ENCODE results near the gene DNAH14.
"Not testable (repeated sequence)": the region's sequence is repeated elsewhere in the genome, so short reads cannot be mapped to it uniquely, and the experiment has no call there.

DNAH14 gene

GRCh38 chr1:225158291-225158690, 228.8 kb downstream of the DNAH14 start:
- no peak for DNase-seq

GRCh38 chr1:225159793-225160192, 230.3 kb downstream of the DNAH14 start:
- DNase-seq: no peak

- not testable (repeated sequence) for DNase-seq
Measured at GRCh38 chr1:225177409-225177808, 247.9 kb downstream of the DNAH14 start.

- DNase-seq: no peak
Measured at GRCh38 chr1:225179686-225180085, 250.2 kb downstream of the DNAH14 start.

- no peak for DNase-seq
Measured at GRCh38 chr1:225182716-225183115, 253.2 kb downstream of the DNAH14 start.

GRCh38 chr1:225191199-225191753, 261.8 kb downstream of the DNAH14 start:
- no peak for DNase-seq

- no peak for DNase-seq
Measured at GRCh38 chr1:225201447-225201846, 272.0 kb downstream of the DNAH14 start.

- DNase-seq: no peak
Measured at GRCh38 chr1:225207791-225208190, 278.3 kb downstream of the DNAH14 start.

GRCh38 chr1:225209153-225209552, 279.7 kb downstream of the DNAH14 start:
- DNase-seq: no peak

GRCh38 chr1:225210180-225210579, 280.7 kb downstream of the DNAH14 start:
- DNase-seq: not testable (repeated sequence)

GRCh38 chr1:225211694-225212442, 282.4 kb downstream of the DNAH14 start:
- DNase-seq: not testable (repeated sequence)

- DNase-seq: no peak
Measured at GRCh38 chr1:225224287-225224686, 294.8 kb downstream of the DNAH14 start.

- DNase-seq: no peak
Measured at GRCh38 chr1:225225681-225226080, 296.2 kb downstream of the DNAH14 start.

- no peak for DNase-seq
Measured at GRCh38 chr1:225228871-225229303, 299.4 kb downstream of the DNAH14 start.

- DNase-seq: not testable (repeated sequence)
Measured at GRCh38 chr1:225229429-225229828, 300.0 kb downstream of the DNAH14 start.

GRCh38 chr1:225230483-225230882, 301.0 kb downstream of the DNAH14 start:
- DNase-seq: no peak

- DNase-seq: not testable (repeated sequence)
Measured at GRCh38 chr1:225232930-225233329, 303.5 kb downstream of the DNAH14 start.

GRCh38 chr1:225242611-225243010, 313.1 kb downstream of the DNAH14 start:
- no peak for DNase-seq

GRCh38 chr1:225250432-225250831, 321.0 kb downstream of the DNAH14 start:
- DNase-seq: no peak

- no peak for DNase-seq
Measured at GRCh38 chr1:225253173-225253572, 323.7 kb downstream of the DNAH14 start.

- DNase-seq: no peak
Measured at GRCh38 chr1:225253784-225254183, 324.3 kb downstream of the DNAH14 start.

- DNase-seq: no peak
Measured at GRCh38 chr1:225254676-225255075, 325.2 kb downstream of the DNAH14 start.

- no peak for DNase-seq
Measured at GRCh38 chr1:225257081-225257480, 327.6 kb downstream of the DNAH14 start.

GRCh38 chr1:225258811-225259210, 329.3 kb downstream of the DNAH14 start:
- DNase-seq: no peak

GRCh38 chr1:225259542-225259941, 330.1 kb downstream of the DNAH14 start:
- DNase-seq: no peak
